Measurements from ENCODE around the gene ECHDC3.
"Not testable (repeated sequence)": the region's sequence is repeated elsewhere in the genome, so short reads cannot be mapped to it uniquely, and the experiment has no call there.

Gene ECHDC3, protein sequence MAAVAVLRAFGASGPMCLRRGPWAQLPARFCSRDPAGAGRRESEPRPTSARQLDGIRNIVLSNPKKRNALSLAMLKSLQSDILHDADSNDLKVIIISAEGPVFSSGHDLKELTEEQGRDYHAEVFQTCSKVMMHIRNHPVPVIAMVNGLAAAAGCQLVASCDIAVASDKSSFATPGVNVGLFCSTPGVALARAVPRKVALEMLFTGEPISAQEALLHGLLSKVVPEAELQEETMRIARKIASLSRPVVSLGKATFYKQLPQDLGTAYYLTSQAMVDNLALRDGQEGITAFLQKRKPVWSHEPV

GRCh38 chr10:11742009-11742778, at the start of gene ECHDC3:
TSS of gene ECHDC3 (plus strand) at chr10:11742382. CDS start at chr10:11742577, 195 bp downstream.
- peak; percentile 59 for DNase-seq

GRCh38 chr10:11693376-11693775, 48.8 kb upstream of the ECHDC3 start:
- no peak for DNase-seq

DNA sequence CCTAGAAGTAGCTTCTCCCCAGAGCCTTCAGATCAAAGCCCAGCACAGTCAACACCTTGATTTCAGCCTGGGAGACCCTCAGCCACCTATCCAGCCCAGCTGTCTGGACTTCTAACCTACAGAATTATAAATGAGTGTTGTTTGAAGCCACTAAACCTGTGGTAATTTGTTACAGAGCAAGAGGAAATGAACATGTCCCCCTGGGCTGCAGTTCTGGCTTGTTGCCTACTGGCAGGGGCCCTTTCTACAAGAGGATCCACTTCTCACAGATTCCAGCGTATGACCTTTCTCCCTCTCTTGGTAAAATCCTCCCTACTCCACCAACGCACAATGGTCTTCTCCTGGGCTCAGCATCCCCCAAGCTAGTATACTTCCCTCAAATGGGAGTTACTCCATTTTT, 46.4 kb upstream of the ECHDC3 start:
- no peak for DNase-seq

- no peak for DNase-seq
Observed at GRCh38 chr10:11697718-11698527, 44.3 kb upstream of the ECHDC3 start.

GRCh38 chr10:11698691-11699549, 43.3 kb upstream of the ECHDC3 start:
- no peak for DNase-seq

- DNase-seq, result no peak
Observed at GRCh38 chr10:11699550-11700097, 42.6 kb upstream of the ECHDC3 start.

- no peak for DNase-seq
Observed at GRCh38 chr10:11700539-11700938, 41.6 kb upstream of the ECHDC3 start.

GRCh38 chr10:11701451-11702095, 40.6 kb upstream of the ECHDC3 start:
- DNase-seq, result no peak

DNA sequence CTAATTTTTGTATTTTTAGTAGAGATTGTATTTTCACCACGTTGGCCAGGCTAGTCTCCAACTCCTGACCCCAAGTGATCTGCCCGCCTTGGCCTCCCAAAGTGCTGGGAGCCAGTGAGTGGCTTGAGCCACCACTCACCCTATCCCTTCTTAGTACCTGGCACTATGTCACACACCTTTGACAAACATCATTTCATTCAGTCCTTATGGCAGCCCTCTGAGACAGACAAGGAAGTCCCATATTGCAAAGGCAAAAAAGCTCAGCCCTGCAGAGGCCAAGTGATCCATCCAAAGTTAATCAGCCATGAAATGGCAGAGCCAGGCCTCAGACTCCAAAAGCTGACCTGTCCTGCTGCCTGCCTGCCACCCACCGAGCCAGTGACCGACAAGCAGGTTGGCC, 39.9 kb upstream of the ECHDC3 start:
- DNase-seq, result no peak

- no peak for DNase-seq
Observed at GRCh38 chr10:11704092-11704491, 38.1 kb upstream of the ECHDC3 start.

DNA sequence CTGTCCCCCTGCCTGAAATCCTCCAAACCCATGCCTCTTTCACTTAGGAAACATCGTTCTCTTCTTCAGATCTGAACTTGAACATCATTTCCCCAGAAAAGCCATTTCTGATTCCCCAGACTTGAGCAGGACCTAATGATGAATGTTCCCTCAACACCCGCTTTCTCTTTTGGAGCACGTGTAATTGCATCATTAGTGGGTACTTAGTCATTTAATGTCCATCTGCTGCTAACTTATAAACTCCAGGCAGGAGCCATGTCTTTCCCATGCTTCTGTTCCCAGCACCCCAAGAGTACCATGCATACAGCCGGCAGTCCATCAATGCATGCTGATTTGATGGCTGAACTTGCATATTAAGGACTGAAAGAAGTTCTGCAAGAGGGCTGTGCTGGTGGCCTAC, 36.5 kb upstream of the ECHDC3 start:
- DNase-seq, result no peak

GRCh38 chr10:11706895-11707567, 35.2 kb upstream of the ECHDC3 start:
- no peak for DNase-seq

DNA sequence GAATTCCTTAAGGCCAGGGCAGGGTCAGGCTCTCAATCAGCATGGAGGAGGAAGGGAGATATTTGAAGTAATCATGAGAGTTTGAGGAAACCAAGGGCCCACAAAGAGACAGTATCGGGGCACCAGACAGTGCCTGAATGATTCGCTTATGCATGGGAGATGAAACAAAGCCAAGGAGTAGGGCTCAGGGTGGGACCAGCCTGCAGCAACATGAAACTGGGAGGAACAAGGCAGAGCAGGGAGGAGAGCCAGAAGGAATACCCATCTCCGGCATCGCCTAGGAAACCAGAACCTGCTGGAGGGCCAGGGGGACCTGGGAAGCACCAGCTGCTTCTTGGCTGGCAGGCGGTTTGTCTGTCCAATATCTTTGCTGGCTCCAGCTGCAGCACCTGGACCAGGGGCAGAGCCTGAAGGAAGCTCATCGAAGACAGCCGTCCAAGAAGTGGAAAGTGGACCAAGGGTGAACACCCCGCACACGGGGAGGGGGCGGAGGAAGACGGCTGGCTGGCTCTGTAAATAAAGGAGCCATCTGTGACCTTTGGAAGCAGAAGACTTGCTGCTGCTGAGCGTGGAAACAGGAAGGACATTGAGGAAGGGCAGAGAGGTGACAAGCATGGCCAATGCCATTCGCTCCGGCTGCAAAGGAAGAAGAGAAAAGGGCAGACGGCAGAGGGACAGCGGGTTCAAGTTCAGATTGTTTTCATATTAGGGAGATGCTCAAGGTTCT, 34.4 kb upstream of the ECHDC3 start:
- no peak for DNase-seq

DNA sequence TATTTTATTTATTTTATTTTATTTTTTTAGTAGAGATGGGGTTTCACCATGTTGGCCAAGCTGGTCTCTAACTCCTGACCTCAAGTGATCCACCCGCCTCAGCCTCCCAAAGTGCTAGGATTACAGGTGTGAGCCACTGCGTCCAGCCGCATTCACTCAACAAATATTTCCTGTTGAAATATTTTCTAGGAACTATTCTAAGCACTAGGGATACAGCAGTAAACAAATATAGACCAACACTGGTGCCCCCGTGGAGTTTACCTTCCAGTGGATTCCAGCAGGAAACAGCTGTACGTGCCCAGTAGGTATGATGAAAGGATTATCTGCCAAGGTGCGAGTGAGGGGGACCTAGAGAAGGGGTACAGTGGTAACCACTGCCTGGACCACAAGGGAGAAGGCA, 33.4 kb upstream of the ECHDC3 start:
- not testable (repeated sequence) for DNase-seq

- DNase-seq, result no peak
Observed at GRCh38 chr10:11712744-11713143, 29.4 kb upstream of the ECHDC3 start.

DNA sequence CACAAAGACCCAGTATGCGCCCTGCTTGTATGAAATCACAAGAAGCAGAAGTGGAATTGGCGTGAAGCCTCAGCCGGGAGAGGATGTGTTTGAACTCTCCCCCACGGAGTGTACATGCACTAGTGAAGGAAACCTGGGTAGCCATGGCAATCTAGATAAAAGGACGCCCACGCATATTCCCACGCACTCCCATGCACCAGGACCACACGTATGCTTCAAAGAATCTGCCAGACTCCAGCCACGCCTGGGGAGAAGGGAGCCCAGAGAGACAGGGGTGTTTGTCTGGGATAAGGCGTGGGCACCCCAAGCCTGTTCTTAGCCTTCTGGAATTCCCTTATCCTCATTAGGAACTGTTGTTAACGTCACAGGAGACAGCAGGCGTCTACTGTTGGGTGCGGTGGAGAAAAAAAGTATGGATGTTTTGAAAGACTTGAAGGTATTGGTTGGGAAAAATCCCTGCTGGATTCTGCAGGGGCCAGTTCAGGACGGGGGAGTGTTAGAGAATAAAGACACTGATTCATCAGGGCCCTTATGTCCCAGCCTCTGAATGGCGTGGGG, 28.9 kb upstream of the ECHDC3 start:
- no peak for DNase-seq

DNA sequence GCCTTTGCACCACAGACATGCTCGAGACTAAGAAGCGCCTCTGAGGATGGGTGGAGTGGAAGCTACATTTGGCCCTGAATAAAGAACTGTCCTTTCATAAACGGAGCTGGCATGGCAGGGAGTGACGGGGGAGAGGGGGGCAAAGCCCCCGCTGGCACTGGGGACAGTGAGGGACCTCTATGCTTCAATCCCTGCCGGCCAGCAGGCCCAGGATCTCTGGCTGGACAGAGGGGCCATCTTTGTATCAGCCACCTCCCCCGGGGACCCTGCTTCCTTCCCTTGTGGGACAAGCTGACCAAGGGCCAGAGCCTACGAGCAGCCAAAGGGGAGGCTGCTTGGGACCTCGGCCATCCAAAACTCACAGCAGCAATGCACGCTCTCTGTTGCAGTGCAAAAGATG, 28.2 kb upstream of the ECHDC3 start:
- DNase-seq, result no peak

DNA sequence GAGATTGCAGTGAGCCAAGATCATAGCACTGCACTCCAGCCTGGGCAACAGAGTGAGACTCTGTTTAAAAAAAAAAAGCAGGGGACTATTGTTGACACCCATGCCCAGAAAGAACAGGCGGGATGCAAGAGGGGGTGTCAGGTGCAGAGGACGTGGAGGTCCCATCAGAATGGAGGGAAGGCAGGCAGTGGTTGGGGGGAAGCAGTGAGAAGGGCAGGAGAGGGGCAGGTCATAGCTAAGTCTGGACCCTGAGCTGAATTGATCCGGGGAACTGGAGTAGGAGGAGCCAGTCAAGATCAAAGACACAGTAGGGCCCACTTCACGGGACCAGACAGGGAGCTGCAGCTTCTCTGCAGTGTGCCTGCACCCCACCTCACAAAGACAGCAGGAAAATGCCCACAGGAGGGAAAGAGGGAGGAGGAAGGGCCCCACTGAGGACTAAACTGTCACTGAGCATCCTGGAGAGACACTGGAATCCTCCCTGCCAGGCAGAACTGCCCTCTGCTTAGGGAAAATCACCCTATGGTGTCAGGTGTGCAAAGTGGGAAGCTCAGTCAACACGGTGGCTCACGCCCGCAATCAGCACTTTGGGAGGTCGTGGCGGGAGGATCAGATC, 27.3 kb upstream of the ECHDC3 start:
- no peak for DNase-seq

- DNase-seq, result peak; percentile 18
Observed at GRCh38 chr10:11715815-11716494, 26.2 kb upstream of the ECHDC3 start.

All from NCI-H345 (cell line).